ENCODE results near the gene TPSAB1. TPM values are rescaled to one million over a fixed set of nuclear protein-coding genes. Genes with fewer than 3 reads are reported as not detected.

TPSAB1 gene
- total RNA-seq, 1 donor from 2014 or later, result not detected

DNA sequence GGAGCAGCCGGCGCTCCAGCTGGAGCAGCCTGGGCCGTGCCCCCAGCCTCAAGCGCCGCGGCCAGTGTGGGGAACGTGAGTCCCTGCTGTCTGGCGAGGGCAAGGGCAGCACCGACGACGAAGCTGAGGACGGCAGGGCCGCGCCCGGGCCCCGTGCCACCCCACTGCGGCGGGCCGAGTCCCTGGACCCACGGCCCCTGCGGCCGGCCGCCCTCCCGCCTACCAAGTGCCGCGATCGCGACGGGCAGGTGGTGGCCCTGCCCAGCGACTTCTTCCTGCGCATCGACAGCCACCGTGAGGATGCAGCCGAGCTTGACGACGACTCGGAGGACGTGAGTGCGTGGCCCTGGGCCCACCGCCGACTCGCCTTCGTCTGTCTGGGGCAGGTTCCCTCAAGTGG is 31.4 kb upstream of the TPSAB1 start:
- intact Hi-C loops (cut with micrococcal nuclease), result no loop called here

DNA sequence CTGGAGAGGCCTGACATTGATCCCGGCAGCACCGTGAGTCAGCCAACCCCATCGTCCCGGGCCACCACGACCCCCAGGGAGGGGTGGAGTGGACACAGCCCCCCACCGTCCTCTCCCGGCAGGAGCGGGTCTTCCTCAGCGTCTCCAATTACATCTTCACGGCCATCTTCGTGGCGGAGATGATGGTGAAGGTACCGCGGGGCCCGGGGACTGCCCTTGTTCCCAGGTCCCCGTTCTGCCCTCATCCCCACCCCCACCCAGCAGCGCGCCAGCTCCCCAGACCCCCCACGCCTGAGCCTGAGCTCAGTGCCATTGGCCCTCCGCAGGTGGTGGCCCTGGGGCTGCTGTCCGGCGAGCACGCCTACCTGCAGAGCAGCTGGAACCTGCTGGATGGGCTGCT is 30.0 kb upstream of the TPSAB1 start:
- intact Hi-C loops (cut with micrococcal nuclease), result no loop called here

DNA sequence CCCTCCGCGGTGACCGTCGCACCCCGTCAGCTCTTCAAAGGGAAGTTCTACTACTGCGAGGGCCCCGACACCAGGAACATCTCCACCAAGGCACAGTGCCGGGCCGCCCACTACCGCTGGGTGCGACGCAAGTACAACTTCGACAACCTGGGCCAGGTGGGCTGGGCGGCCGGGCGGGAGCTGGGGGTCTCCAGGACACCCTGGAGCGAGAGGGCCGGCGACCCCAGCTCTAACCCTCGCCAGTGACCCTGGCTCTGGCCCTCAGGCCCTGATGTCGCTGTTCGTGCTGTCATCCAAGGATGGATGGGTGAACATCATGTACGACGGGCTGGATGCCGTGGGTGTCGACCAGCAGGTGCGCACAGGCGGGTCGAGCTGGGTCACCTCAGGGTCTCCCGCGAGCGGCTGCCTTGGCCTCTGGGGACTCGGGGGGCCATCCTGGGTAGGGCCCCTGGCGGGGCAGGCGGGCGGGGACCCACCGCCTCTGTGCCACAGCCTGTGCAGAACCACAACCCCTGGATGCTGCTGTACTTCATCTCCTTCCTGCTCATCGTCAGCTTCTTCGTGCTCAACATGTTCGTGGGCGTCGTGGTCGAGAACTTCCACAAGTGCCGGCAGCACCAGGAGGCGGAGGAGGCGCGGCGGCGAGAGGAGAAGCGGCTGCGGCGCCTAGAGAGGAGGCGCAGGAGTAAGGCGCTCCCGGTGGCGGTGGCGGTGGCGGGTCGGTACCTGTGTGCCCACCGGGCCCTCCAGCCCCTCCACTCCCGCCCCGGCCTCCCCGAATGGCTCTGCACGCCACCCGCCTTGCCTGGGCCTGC is 28.8 kb upstream of the TPSAB1 start:
- intact Hi-C loops (cut with micrococcal nuclease), result no loop called here

DNA sequence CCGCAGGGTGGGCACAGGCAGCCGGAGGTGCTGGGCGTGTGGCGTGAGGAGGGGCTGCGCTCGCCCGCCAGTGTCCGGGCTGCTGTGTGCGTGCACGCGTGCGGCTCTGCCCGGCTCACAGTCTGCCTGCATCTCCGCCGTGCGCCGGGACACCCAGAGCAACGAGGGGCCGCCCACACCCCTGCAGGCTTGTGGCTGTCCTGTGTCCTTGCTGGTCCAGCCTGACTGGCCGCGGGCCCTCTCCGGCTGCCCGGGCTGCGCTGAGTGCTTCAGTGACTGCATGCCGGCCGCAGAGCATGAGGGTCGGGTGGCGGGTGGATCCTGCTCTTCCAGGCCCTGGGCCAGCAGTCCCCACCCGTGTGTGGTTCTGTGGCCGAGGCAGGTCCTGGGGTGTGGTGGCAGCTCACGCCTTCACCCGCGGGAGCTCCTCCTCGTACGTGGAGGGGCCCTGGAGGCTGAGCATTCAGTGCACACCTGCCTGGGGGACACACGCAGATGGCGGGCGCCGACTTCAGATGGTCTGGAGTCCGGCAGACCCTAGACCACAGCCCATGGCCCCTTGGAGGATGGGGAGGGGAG is 27.8 kb upstream of the TPSAB1 start:
- intact Hi-C loops (cut with micrococcal nuclease), result no loop called here

DNA sequence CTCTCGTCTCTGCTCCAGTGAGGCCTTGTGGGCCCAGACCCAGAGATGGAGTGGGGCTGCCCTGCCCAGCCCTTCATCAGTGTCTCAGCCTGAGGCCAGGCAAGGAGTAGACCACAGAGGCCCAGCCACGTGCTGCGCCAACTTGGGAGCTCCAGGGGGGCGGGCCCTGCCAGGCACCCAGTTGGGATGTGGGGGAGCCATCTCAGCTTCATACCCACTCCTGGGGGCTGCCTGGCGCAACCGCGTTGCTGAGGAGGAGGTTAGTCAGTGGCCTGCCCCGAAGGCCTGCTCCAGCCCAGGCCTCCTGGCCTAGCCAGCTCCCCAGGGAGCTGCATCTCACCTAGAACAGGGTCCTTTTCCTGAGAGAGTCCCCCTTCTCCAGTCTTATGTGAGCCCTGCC is 27.3 kb upstream of the TPSAB1 start:
- intact Hi-C loops (cut with micrococcal nuclease), result no loop called here

DNA sequence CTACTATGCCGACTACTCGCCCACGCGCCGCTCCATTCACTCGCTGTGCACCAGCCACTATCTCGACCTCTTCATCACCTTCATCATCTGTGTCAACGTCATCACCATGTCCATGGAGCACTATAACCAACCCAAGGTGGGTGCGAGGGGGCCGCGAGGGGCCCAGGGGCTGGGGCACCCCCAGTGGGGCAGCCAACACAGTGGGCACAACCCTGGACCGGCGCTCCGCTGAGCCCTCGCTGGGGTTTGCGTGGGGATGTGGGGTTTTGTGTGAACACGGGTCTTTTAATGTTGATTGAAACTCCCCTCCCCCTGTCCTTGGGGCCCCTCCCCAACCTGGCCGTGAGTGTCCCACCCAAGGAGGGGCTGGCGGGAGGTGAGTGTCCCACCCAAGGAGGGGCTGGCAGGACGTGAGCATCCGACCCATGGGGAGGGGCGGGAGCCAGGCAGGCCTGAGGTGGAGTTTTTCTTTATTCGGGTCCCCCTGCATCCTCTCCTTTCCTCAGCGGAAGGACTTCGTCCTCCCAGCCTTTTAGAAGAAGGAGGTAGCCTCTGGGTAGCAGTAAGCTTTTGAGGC is 26.6 kb upstream of the TPSAB1 start:
- intact Hi-C loops (cut with micrococcal nuclease), result no loop called here

DNA sequence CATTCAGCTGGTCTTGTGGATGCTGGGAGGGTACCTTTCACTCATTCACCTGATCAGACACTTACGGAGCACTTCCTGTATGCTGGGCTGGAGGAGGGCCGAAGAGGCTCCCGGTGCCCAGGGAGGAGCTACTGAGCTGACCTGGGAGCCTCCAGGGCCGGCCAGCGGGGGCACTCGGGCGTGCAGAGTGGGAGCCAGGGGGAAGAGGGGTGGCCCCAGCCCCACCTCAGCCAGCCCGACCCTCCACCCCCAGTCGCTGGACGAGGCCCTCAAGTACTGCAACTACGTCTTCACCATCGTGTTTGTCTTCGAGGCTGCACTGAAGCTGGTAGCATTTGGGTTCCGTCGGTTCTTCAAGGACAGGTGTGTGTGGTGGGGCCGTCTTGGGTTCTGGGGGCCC is 25.8 kb upstream of the TPSAB1 start:
- intact Hi-C loops (cut with micrococcal nuclease), result no loop called here

DNA sequence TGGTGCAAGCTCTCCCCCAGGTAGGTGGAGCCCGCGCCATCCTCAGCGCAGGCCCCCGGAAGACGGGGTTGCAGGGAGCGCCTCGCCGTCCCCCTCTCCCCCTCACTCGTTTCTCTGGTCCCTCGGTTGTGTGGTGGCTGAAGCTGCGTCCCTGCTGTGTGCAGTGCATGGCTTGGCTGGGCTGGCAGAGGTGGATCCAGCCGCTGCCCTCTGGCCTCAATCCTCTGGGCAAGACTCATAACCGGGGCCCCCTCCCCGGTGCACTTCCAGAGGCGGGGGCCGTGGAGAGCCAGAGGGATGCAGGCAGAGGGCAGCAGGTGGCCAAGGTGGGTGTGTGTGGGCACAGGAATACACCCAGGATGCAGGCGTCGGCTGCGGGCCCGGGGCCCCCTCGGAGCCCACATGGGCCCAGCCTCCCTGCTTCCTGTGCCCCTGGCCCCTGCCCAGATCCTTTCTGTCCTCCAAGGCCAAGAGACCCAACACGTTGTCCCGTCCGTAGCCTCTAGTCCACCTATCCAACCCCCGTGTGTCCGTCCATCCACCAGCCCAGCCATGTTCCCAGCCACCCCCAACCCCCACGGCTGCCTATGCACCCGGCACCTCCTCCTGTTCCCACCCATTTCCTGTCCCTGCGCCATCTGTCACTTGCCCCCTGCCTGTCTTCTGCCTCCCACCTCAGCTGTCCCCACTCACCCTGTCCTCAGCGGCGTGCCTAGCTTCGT is 24.8 kb upstream of the TPSAB1 start:
- intact Hi-C loops (cut with micrococcal nuclease), result no loop called here

DNA sequence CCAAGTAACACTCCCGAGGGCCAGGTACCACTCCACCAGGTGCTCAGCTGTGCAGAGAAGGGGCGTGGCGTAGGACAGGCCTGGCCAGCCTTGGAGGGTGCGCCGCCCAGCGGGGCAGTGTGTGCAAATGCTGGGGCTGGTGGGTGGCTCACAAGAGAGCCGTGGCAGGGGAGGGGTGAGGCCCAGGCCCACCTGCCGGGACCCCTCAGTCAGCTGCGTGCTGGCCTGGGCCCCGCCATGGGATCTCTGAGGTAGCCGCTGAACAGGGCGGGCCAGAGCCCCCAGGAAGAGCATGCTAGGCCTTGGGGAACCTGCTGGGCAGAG is 24.2 kb upstream of the TPSAB1 start:
- intact Hi-C loops (cut with micrococcal nuclease), result no loop called here

DNA sequence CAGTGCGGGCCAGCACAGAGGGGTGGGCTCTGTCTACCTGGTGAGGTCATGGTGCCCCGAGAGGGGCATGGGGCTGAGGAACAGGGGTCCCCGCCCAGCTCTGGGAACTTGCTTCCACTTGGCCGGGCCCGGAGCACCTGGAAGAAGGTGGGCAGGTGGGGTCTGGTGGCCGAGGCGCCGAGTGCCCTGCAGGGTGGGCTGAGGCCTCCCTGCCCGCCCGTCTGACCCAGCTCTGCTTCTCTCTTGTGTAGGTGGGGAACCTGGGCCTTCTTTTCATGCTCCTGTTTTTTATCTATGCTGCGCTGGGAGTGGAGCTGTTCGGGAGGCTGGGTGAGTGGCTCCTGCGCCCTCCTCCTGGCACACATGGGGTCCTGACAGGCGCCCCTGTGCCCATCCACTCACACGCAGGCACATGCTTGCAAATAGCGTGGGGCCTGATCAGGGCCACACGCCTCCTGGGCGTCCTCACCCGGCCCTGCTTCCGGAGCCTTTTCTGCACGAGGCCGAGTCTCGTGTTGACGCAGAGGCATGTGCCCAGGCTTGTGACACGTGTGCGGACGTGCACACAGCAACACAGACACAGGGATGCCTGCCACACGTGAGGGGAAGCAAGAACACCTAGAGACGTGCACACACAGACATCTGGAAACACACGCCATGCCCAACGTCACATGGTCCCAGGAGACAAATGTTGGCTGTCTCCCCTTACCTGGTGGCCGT is 23.7 kb upstream of the TPSAB1 start:
- intact Hi-C loops (cut with micrococcal nuclease), result no loop called here

DNA sequence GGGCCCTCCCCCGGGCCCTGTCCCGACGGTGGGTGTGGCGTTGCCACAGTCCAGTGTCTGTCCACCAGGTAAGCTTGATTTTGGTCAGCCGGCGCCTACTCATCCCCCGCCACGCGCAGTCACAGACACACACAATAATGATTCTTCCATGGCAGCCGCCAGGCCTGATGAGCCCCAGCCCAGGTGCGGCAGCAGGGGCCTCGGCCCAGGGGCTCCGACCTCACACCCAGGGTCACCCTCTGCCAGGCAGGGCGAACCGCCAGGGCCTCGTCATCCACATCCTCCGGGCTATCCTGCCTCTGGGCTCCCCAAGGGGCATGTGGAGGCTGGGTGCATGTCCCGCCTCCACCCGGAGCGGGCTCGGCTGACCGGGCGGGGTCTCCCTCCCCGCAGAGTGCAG is 23.0 kb upstream of the TPSAB1 start:
- intact Hi-C loops (cut with micrococcal nuclease), result no loop called here

DNA sequence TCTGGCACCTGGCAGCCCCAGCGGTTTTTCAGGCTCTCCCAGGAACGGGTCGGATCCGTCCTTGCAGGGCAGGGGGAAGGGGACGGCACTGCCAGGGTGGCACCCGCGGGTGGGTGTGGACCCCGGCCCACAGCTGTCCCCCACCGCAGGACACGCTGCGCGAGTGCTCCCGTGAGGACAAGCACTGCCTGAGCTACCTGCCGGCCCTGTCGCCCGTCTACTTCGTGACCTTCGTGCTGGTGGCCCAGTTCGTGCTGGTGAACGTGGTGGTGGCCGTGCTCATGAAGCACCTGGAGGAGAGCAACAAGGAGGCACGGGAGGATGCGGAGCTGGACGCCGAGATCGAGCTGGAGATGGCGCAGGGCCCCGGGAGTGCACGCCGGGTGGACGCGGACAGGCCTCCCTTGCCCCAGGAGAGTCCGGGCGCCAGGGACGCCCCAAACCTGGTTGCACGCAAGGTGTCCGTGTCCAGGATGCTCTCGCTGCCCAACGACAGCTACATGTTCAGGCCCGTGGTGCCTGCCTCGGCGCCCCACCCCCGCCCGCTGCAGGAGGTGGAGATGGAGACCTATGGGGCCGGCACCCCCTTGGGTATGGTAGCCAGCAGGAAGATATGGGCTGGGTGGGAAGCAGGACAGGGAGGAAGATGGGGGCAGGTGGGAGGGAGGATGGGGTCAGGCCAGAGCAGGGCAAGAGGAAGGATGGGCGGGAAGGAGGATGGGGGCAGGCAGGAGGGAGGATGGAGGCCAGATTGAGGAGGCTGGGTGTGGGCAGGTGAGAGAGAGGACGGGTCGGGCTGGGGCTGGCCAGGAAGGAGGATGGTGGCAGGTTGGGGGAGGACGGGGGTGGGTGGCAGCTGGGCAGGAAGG is 22.2 kb upstream of the TPSAB1 start:
- intact Hi-C loops (cut with micrococcal nuclease), result no loop called here

DNA sequence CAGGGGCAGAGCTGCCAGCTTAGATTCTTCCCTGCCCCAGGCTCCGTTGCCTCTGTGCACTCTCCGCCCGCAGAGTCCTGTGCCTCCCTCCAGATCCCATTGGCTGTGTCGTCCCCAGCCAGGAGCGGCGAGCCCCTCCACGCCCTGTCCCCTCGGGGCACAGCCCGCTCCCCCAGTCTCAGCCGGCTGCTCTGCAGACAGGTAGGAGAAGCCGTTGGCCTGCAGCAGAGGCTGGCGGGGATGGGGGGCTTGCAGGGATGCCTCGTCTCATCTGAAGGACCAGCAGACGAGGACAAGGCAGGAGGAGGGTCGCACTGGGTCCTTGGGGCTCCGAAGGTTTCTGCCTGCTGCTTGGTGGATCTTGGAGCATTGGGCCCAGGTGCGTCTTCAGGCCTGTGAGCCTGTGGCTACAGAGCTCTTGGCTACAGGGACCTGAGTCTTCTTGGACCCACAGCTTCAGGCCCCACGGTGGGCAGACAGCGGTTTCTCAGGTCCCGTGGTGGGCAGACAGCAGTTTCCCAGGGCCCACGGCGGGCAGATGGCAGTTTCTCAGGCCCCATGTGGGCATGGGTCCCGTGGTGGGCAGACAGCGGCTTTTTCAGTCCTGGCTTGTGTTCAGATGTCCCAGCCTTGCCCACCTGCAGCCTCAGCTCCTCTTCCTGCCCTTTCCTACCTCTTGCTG is 21.4 kb upstream of the TPSAB1 start:
- intact Hi-C loops (cut with micrococcal nuclease), result no loop called here

DNA sequence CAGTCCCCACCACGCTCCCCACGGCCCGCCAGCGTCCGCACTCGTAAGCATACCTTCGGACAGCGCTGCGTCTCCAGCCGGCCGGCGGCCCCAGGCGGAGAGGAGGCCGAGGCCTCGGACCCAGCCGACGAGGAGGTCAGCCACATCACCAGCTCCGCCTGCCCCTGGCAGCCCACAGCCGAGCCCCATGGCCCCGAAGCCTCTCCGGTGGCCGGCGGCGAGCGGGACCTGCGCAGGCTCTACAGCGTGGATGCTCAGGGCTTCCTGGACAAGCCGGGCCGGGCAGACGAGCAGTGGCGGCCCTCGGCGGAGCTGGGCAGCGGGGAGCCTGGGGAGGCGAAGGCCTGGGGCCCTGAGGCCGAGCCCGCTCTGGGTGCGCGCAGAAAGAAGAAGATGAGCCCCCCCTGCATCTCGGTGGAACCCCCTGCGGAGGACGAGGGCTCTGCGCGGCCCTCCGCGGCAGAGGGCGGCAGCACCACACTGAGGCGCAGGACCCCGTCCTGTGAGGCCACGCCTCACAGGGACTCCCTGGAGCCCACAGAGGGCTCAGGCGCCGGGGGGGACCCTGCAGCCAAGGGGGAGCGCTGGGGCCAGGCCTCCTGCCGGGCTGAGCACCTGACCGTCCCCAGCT is 20.3 kb upstream of the TPSAB1 start:
- intact Hi-C loops (cut with micrococcal nuclease), result no loop called here

DNA sequence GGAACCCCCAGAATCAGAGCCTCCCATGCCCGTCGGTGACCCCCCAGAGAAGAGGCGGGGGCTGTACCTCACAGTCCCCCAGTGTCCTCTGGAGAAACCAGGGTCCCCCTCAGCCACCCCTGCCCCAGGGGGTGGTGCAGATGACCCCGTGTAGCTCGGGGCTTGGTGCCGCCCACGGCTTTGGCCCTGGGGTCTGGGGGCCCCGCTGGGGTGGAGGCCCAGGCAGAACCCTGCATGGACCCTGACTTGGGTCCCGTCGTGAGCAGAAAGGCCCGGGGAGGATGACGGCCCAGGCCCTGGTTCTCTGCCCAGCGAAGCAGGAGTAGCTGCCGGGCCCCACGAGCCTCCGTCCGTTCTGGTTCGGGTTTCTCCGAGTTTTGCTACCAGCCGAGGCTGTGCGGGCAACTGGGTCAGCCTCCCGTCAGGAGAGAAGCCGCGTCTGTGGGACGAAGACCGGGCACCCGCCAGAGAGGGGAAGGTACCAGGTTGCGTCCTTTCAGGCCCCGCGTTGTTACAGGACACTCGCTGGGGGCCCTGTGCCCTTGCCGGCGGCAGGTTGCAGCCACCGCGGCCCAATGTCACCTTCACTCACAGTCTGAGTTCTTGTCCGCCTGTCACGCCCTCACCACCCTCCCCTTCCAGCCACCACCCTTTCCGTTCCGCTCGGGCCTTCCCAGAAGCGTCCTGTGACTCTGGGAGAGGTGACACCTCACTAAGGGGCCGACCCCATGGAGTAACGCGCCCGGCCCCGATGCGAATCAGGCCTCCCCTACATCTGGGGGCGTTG is 19.5 kb upstream of the TPSAB1 start:
- intact Hi-C loops (cut with micrococcal nuclease), result no loop called here

DNA sequence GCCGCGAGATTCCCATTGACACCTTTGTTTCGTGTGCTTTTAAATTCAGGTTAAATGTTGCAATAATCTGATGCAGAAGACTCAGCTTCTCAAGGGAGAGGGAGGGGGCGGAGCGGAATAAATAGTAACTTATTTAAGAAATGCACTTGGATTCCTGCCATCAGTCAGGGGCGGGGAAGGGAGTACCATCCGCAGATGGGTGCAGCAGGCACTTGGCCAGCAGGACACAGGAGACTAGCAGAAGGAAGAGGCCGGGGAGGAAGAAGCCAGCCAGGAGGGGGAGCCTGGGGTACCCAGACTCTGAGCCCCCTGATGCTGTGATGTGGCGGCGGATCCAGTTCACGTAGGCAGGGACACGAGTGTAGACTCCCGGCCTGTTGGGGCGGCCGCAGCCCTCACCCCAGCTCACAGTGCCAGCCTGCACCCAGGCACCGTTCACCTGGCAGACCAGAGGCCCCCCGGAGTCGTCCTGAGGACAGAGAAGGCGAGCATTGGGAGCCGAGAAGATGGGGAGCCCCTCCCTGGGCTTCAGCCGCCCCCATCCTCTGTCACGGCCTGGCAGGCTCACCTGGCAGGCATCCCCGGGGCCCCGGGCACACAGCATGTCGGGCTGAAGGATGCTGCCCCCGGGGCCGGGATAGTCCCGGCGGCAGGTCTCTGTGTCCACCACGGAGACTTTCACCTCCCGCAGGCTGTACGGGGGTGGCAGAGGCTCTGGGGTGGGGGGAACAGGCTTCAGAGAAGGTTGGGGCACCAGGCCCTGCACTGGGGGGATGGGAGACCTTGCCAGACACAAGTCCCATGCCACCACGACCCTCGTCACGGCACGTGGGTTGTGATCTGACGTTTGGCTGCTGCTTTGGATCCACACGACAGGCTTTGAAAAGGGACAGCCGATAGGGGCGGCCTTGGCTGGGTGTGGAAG is 18.6 kb upstream of the TPSAB1 start:
- intact Hi-C loops (cut with micrococcal nuclease), result no loop called here

DNA sequence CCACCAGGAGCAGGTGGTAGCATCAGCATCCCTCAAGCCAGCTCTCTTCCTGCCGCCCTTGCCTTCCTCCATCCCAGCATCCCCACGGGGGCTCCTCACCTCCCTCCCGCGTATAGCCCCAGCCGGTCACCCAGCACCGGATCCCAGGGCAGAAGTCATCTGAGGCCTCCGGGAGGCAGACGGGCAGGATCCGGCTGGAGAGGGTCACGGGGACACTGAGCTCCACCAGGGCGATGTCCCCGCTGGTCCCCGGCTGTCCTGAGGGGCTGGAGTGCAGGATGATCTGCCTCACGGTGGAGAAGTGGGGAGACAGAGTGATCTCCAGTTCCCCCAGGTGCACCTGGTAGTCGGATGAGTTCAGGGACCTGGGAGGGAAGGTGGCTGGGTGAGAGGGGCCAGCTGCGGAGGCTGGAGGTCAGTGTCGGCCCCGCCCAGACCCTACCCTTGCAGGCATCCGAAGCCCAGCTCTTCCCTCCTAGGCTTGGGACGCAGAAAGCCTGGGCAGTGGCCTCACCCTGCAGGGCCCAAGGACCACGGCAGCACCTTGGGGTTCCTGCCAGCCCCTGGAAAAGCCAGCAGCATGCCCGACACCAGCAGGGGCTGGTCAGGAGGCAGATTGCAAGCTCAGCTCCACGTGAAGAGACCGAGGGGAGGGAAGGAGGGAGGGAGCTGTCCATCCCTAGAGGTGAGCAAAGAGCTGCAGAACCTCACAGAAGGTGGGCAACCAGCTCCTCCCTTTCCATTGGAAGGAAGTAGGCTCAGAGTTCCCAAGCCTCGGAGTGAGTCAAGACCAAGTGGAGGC is 17.8 kb upstream of the TPSAB1 start:
- intact Hi-C loops (cut with micrococcal nuclease), result no loop called here

All from T-helper 1 cell treated with Interleukin-12 subunit alpha and Interleukin-12 subunit beta and Interleukin-4 antibody, amounts not matched to agents 30 ng/mL and 1 ng/mL, for 36 hours (primary cell).